ENCODE data around the gene DNM3. TPM values are rescaled to one million over a fixed set of nuclear protein-coding genes. Genes with fewer than 3 reads are reported as not detected.
A peak's percentile ranks its signal among the peaks of the same experiment; 100 is the strongest.

The DNM3 gene
- total RNA-seq, 1 experiment from 2014 or later = 1.3 TPM

DNA sequence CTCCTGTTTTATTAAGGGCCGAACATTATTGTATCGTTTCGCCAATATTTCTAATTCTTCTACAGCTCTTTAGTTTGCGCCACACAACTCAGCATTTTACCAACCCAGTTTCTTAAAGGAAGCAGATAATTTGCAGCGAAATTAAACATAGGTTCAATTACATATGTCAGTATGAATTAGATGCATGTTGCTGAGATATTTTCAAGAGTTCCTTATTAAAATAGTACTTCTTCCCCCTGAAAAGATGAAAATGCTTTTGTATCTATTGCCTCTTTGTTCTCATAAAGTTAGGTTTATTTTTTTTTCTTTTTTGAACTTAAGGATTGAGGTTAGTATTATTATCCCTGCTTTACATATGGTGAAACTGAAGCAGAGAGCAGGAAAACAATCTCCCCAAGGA, 395.7 kb downstream of the DNM3 start:
- no peak for DNase-seq (ENCODE audit: low spot score)

- DNase-seq (ENCODE audit: low spot score) = no peak
Measured at GRCh38 chr1:172238158-172238557, 396.9 kb downstream of the DNM3 start.

DNA sequence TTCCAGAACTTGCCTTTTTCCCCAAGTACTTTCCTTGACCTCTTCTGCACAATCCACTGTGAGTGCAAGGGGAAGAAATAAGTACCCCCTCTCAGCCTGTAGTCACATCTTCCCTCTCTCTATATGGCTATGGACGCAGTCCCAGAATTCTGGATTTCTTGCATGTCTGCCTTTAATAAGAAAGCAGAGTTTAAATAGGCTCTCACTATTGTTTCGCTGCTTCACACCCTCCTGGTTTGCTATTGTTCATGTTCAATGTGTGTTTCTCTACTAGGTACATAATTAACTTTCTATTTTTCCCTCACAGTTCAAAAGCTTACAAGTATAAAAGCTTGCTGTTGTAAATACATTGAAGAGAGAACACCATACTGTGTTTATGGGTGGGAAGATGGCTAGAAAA, 397.7 kb downstream of the DNM3 start:
- DNase-seq (ENCODE audit: low spot score) = no peak

DNA sequence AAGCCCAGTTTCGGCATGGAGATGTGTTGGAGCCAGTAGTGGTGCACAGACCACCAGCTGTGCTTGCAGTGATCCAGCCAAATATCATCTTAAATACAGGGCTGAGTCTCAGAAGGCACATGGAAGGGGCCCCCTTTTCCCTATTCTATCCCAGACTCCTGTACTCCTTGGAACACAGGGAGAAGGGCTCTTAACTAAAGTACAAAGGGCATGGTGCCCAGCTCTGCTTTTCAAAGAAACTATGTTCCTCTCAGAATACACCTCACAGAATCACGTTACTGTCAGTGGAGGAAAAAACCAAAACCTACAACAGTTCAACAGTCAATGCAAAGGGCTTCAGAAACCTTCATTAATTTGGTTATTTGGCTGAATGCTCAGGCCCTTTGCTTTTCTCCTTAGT, 398.6 kb downstream of the DNM3 start:
- no peak for DNase-seq (ENCODE audit: low spot score)

- DNase-seq (ENCODE audit: low spot score) = no peak
Measured at GRCh38 chr1:172241540-172241939, 400.2 kb downstream of the DNM3 start.

DNA sequence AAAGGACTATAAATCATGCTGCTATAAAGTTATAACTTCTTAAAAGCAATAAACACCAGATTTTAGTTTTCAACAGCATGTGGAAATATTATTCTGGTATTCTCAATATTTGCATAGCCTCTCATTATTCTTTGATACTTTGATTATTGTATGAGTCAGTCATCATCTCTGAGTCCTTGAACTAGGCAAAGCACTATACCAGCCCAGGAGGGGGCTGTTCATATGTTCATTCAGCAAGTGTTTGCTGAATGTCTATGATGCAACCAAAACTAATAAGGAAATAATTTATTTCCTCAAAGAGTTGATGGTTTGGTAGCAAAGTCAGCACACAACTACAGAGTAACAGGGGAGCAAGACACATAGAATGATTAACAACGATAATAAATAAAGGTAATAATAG, 403.6 kb downstream of the DNM3 start:
- DNase-seq (ENCODE audit: low spot score) = no peak

- DNase-seq (ENCODE audit: low spot score) = no peak
Measured at GRCh38 chr1:172245788-172246187, 404.5 kb downstream of the DNM3 start.

DNA sequence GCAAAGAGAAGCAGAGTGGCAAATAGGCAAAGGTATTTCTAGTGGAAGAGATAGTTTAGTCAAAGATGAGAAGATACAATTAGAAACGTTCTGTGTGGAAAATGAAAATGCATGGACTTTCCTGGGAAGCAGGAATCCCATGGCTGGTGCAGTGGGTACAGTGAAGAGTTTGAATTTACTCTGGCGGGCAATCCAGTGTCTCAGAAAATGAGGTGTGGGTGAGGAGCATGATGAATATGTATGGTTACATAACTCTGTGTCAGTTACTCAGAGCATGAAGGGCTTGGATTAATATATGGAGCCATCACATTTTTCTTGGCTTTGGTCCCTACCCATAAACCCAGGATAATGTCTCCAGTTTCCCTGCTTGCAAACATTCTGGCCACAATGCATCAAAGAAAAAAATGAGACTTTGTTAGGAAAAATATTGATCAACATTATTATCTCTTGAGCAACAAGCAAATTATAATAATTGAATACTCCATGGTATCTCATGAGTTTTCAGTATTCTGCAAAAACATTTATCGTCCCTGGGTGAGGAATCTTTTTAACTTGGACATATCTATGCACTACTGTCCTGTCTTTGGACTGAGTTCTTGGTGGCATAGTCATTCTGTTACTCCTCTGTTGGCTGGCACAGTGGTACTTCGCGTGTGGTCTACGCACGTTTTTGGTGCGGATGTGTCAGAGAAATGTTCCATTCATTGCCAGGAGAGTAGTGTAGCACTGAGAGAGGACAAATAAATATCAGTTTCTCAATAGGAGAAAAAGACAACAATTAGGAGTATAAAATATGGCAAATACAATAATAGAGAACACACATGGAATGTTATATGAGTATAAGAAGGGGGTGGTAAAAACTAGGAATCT, 405.5 kb downstream of the DNM3 start:
- no peak for DNase-seq (ENCODE audit: low spot score)

GRCh38 chr1:172251486-172251885, 410.2 kb downstream of the DNM3 start:
- no peak for DNase-seq (ENCODE audit: low spot score)

- no peak for DNase-seq (ENCODE audit: low spot score)
Measured at GRCh38 chr1:172252321-172252720, 411.0 kb downstream of the DNM3 start.

GRCh38 chr1:172252958-172253357, 411.7 kb downstream of the DNM3 start:
- DNase-seq (ENCODE audit: low spot score) = no peak

DNA sequence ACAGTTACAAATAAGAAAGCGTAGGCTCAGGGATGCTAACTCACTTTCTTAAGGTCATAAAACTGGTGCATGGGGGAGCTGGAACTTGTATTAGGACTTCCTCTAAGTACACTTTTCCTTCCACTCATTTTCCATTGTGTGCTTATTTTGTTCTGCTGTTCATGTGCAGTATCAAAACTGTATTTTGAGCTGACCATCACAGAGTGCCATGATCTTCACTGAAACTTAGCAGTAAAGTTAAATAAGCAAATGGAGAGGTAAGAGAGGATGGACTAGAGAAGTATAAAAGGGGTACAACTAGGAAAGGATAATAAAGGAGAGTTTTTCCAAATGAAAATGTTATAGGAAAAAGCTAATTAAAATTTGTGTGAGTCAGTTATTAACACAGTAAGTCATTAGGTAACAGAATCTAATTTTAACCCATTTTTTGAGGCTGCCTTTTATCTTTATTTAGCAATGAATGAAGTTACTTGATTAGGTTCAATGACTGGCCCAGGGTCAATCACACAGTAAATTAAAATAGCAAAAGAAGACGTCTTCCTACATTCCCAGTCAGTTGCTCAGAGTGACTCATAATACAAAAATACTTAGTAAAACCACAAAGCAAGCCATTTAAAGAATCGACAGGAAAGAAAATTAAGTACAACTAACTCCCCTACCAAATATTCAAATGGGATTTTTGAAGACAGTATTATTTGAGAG, 413.4 kb downstream of the DNM3 start:
- DNase-seq (ENCODE audit: low spot score) = peak; percentile 77

DNA sequence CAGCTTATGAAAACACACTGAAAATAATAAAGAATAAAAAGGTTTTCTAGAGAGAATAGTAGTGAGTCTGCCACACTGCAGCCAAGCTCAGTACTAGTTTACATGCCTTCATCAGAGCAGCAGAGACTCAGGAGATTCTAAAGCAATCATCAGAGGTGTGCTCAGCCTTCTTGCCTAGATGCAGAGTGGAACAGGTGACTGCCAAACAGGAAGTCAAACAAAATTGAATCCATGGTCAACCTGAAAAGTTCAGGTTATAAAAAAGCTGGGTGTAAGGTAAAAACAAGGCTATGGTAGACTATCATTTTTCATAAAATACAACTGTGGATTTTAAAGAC, 413.9 kb downstream of the DNM3 start:
- DNase-seq (ENCODE audit: low spot score) = peak; percentile 39

DNA sequence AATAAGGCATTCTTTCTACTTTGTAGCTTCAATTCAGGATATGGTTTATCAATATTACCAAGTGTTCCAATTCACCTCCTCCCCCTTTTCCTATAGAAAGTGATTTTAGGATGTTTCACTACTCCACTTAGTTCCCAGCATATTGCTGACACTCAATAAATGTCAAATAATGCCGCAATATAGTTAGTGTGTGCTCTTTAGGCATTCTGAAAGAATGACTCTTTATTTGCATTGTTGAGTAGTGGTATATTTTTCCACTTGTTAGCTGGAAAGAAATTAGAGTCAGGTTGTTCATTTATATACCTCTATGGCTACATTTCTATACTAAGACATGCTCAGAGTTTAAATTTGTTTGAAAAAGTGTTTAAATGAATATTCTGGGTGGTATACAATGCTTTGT, 424.6 kb downstream of the DNM3 start:
- no peak for DNase-seq (ENCODE audit: low spot score)

GRCh38 chr1:172266528-172267174, 425.4 kb downstream of the DNM3 start:
- no peak for DNase-seq (ENCODE audit: low spot score)

DNA sequence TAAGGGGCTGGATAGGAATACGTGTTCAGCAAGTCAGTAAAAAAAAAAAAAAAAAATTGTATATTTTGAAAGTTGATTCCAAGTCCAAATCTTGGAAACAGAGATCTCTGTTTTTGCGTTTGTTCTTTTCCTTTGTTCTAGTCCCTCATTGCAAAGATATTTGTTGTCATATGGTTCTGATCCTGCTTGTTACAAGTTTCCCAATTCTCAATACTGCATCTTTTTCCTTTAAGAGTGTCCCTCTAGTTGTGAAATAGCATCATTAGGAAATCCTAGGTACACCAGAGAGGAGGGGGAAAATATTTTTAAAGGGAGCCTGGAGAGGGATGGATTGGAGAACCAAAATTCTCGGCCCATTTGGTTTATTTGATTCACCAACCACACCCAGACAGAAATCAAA, 426.9 kb downstream of the DNM3 start:
- DNase-seq (ENCODE audit: low spot score) = no peak

- DNase-seq (ENCODE audit: low spot score) = no peak
Measured at GRCh38 chr1:172269084-172269483, 427.8 kb downstream of the DNM3 start.

DNA sequence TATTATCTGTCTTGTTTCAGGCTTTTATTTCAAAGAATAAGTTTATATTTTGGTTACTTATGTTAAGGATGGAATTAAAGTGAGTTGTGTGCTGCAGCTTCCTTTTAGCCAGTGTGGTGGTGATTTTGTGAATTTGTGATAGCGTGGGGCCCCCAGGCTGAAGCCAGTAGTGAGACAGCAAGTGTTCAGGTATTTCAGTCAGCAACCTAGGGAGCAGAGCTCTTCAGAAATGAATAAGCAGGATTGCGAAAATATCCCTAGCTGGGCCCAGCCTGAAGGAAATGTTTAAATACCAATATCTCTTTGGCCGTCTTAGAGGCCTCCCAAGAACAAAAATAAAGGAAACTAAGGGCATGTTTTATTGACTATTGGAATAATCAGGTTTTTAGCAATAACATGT, 428.3 kb downstream of the DNM3 start:
- no peak for DNase-seq (ENCODE audit: low spot score)

DNA sequence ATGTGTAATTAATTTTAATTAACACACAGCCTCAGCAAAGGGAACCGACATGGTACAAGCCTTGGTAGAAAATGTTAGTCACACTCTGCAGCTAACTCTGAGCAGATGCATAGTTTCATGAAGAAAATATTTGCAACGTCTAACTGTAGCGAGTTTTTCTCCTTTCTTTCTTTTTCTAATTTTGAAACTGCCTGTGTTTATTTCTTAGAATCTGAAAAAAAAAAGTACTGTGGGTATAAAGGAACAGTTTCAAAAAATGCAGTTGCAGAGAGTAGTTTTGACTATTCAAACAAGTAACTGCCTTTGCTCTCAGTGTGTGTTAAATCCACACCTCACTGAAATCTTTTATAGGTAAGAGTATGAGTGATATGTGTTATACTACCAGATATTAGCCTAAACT, 429.3 kb downstream of the DNM3 start:
- no peak for DNase-seq (ENCODE audit: low spot score)

DNA sequence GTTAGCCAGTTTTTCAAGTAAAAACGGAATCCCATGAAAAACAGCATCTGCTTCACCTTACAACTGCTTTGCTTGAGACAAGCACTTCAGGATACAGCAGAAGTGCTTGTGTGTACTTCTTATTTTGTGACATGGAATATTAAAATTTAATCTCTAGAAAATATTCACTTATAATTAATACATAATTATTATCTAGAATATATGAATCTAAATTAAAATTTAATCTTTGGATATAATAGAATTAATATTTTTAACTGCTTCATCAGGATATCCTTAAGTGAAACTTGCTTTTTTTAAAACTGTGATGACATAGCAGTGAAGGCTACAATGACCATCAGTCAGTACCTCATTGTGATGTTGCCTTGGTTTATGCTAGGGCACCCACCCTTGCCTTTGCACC, 430.8 kb downstream of the DNM3 start:
- no peak for DNase-seq (ENCODE audit: low spot score)

DNA sequence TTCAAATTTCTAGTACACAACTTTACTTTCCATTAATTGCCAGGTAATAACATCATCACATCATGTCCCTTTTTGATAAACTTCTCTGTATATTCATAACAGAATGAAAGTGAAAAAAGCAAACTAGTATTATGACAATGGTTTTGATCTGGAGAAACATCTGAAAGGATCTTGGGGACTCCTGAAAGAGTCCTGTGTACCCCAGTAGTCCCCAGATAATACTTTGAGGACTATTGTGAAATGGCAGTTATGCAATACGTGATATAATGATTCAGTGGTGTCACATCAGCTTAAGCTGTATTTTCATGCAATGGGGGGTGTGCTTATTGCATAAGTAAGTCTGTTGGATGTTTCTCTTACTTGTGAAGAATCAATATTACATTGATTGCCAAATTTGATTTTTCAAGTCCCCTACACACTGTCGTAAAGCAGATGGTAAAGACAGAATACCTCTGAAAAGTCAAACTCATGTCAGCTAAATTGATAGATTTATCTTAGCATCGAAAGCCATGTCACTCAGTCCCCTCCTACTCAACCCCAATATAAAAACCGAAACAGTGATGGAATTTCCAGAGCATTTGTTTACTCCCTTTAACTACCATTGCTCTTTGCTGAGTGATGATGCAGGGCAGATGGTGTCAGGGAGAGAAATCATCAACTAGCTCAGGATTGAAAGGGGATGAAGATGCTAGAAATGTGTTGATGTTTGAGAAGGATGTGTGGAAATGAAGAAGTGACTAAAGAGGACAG, 432.5 kb downstream of the DNM3 start:
- DNase-seq (ENCODE audit: low spot score) = no peak

DNA sequence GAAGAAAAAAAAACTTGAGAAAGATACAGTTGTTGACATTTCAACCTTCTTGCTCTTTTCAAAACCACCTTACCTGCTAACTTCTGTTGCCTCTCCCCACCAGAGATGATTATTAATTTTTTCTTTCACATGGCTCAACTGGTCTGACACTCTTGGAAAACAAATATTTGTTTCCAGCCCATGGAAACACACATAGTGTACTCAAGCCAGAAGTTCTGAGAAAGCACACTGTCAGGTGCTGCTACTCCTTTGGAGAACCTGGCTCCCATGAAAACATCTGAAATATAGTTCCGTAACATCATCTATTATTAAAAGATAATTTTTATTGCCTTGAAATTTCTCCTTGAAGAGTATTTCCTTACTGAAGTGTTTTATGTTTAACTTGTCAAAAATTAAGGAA, 434.2 kb downstream of the DNM3 start:
- no peak for DNase-seq (ENCODE audit: low spot score)
